Right atrium auricular region (tissue), 2 donors: ENCODE results near the gene SNW1. TPM values are rescaled to one million over a fixed set of nuclear protein-coding genes. Genes with fewer than 3 reads are reported as not detected.

Source experiments
- DNase-seq: peaks from one replicate; pipeline ENCODE4 v3.0.0-alpha.2; 2019; ENCODE audit warnings: low spot score
- H3K27ac ChIP-seq, 2 donors: fragments of 200-600 bp; sonication (generic); 1 replicate in 1 of 2; 2 replicates in 1 of 2; pipeline ENCODE4 v1.5.1; 2016 to 2019
- H3K27me3 ChIP-seq, 2 donors: fragments of 200-600 bp; sonication (generic); one replicate each; pipeline versions ENCODE4 v1.5.1 to v1.6.0; 2017 to 2019
- H3K36me3 ChIP-seq: fragments of 200-600 bp; sonication (generic); one replicate; pipeline ENCODE4 v1.5.1; 2016
- H3K4me1 ChIP-seq, 2 donors: fragments of 200-600 bp; sonication (generic); one replicate each; pipeline versions ENCODE4 v1.5.1 to v1.6.0; 2017 to 2019
- H3K4me3 ChIP-seq, 2 donors: fragments of 200-600 bp; sonication (generic); 1 replicate in 1 of 2; 2 replicates in 1 of 2; pipeline ENCODE4 v1.5.1; 2017 to 2019; ENCODE audit warnings: mild to moderate bottlenecking in 1 of 2, moderate library complexity in 1 of 2
- H3K9me3 ChIP-seq, 2 donors: fragments of 200-600 bp; sonication (generic); one replicate each; pipeline ENCODE4 v1.5.1; 2019
- CTCF ChIP-seq, 2 donors: fragments of 200-600 bp; sonication (generic); IDR thresholded peaks; one replicate each; pipeline ENCODE4 v1.5.1; 2019; ENCODE audit warnings: antibody characterized with exemption in 2 of 2
- total RNA-seq, 2 donors: library from RNA; depleted of rRNA; stranded (reverse); fragments of >200 nt; gene quantifications; one replicate each; pipeline ENCODE4 v1.1.0, GENCODE V29; 2016

Gene SNW1
- total RNA-seq, 2 donors from 2014 or later = 31.7 to 37.1 TPM

- Histone ChIP-seq H3K4me1 (peaks cover 0 to 13% of the 10 kb centered on the region in 2 donors), H3K27me3 (no peaks in the 10 kb centered on the region), H3K27ac (no peak overlapping the region), H3K4me3 (no peak overlapping the region), H3K9me3 (no peaks in the 10 kb centered on the region), H3K36me3 (peaks cover 30% of the 10 kb centered on the region)
- no peak for TF ChIP-seq CTCF (IDR thresholded peaks at IDR 0.05)
- no peak for DNase-seq
These were observed 19.5 kb downstream of the SNW1 start for GRCh38 chr14:77741438-77741837.

DNA sequence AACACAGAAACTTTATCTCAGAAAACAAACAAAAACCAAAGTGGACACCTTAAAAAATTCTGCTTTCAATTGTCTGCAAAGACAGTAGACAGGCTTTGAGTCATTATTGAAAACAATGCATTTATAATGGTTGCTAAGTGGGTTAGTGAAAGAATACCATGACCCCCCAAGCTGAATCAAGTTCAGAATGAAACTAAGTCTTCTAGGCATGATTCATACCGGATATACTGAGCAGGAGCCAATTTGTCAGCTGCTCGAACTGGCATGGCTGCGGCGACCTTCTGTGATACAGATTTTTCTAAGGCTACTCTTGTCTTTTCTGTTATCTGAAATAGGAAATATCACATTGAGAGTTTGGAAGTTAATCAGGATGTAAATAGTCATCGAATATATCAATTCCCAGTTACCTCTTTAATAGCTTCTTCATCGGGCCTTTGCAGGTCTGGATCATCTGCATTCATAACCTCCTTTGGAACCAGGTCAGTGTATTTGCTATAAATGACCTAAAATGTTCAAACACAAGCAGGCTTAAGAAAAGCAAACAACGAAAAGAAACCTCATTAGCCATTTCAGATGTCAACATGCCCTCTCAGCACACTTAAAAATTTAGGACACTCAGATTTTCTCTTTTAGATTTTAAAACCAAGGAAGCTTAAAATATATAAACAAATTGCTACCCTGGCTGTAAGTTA is 22.3 kb downstream of the SNW1 start:
- H3K27ac ChIP-seq = no peak overlapping the region
- no peaks in the 10 kb centered on the region for H3K27me3 ChIP-seq
- H3K9me3 ChIP-seq = no peaks in the 10 kb centered on the region
- peaks cover 0 to 13% of the 10 kb centered on the region in 2 donors for H3K4me1 ChIP-seq
- H3K36me3 ChIP-seq = peaks cover 56% of the 10 kb centered on the region
- no peak for TF ChIP-seq CTCF (IDR thresholded peaks at IDR 0.05)
- H3K4me3 ChIP-seq = no peak overlapping the region
- no peak for DNase-seq

DNA sequence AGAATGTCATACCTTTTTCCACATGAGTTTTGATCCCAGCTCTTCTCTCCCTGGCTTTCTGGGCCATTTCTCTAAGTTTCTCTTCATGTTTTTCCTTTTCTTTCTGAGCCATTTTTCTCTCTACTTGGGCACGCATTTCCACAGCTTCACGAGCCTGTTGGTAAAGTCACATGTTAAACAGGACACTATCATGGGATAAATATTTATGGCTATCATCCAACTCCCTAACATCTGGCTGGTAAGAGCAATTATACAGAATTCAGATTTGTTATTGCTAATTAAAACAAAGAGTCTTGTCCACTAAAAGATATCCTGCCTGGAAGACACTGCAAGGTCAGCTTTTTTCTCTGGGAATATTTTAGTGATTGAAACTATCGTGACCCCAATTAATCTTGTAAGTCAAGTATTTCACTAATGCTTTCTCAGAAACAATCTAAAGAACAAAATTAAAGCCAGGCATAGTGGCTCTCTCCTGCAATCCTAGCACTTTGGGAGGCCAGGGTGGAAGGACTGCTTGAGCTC is 29.9 kb downstream of the SNW1 start:
- no peak for DNase-seq
- no peaks in the 10 kb centered on the region for H3K4me1 ChIP-seq
- H3K4me3 ChIP-seq = no peak overlapping the region
- no peak for TF ChIP-seq CTCF (IDR thresholded peaks at IDR 0.05)
- no peaks in the 10 kb centered on the region for H3K9me3 ChIP-seq
- no peaks in the 10 kb centered on the region for H3K27me3 ChIP-seq
- H3K27ac ChIP-seq = no peak overlapping the region
- H3K36me3 ChIP-seq = peaks cover 85% of the 10 kb centered on the region

GRCh38 chr14:77722301-77722700 is 38.7 kb downstream of the SNW1 start:
- Histone ChIP-seq H3K4me1 (no peaks in the 10 kb centered on the region), H3K9me3 (no peaks in the 10 kb centered on the region), H3K27ac (no peak overlapping the region), H3K4me3 (no peak overlapping the region), H3K27me3 (no peaks in the 10 kb centered on the region), H3K36me3 (peaks cover 87% of the 10 kb centered on the region)
- DNase-seq = no peak
- no peak for TF ChIP-seq CTCF (IDR thresholded peaks at IDR 0.05)

- Histone ChIP-seq H3K4me3 (no peak overlapping the region), H3K36me3 (peaks cover 86% of the 10 kb centered on the region), H3K27me3 (no peaks in the 10 kb centered on the region), H3K27ac (no peak overlapping the region), H3K9me3 (no peaks in the 10 kb centered on the region), H3K4me1 (no peaks in the 10 kb centered on the region)
- DNase-seq = no peak
- no peak for TF ChIP-seq CTCF (IDR thresholded peaks at IDR 0.05)
These were observed 39.5 kb downstream of the SNW1 start for GRCh38 chr14:77721437-77721836.
